Astrocyte of the spinal cord (primary cell): ENCODE data around the gene COG5.
"Not testable (repeated sequence)": the region's sequence is repeated elsewhere in the genome, so short reads cannot be mapped to it uniquely, and the experiment has no call there.

Experiments
- DNase-seq: peaks from one replicate; pipeline ENCODE4 v3.0.0; 2011; ENCODE audit warnings: low read depth, low spot score
- H3K4me3 ChIP-seq: 2 replicates; pipeline ENCODE4 v1.5.1; 2011; ENCODE audit warnings: low read depth, mild to moderate bottlenecking, low read length, moderate library complexity
- in situ Hi-C: cut with HindIII; loops from 2 replicates; pipeline ENCODE4 v1.10.0; 2017; ENCODE audit warnings: low sequenced_read_pairs
- TF ChIP-seq, protein P1 (sequence below): IDR thresholded peaks from 2 replicates; pipeline ENCODE4 v1.5.1; 2012; ENCODE audit warnings: low read depth, mild to moderate bottlenecking, low read length, inconsistent platforms

COG5 gene

DNA sequence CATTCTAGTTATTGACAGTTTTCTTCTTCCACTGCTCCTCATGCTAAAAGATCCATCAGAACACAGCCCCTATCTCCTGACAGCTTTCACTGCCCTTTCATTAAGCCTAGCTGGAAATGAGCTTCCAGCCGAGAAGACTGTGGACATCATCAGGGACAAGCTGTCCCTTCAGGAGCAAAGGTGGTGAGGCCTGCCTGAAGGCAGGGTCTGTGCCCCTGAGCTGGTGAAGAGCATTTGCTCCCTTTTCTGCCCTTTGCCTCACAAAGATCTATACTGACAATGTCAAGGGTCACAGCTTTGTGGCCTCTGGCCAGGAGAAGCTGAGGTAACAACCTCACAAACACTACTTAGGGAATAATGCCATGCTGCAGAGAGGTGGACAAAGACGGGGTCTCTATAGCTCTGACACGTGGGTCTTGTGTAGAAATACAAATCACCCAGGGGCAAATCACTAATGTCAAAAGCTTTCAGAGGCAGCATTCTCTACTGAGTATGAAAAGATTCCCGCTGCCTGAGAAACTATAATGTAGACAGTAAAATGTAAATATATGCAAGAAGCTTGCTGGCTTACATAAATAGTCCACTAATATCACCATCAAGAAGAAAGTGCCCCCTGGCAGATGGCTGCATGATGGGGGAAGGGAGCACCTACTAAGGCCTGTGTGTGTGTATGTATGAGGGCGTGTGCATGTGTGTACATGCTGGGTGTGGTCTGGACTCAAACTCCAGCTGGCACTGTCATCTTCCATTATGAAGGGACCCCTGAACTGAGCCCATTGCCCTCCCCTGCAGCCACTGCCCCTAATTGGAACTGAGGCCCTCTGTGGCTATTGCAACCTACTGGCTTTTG is 339.1 kb downstream of the COG5 start:
- DNase-seq, result no peak
- in situ Hi-C loops, result no loop called here
- H3K4me3 ChIP-seq, result no peak overlapping the region
- TF ChIP-seq, protein P1, sequence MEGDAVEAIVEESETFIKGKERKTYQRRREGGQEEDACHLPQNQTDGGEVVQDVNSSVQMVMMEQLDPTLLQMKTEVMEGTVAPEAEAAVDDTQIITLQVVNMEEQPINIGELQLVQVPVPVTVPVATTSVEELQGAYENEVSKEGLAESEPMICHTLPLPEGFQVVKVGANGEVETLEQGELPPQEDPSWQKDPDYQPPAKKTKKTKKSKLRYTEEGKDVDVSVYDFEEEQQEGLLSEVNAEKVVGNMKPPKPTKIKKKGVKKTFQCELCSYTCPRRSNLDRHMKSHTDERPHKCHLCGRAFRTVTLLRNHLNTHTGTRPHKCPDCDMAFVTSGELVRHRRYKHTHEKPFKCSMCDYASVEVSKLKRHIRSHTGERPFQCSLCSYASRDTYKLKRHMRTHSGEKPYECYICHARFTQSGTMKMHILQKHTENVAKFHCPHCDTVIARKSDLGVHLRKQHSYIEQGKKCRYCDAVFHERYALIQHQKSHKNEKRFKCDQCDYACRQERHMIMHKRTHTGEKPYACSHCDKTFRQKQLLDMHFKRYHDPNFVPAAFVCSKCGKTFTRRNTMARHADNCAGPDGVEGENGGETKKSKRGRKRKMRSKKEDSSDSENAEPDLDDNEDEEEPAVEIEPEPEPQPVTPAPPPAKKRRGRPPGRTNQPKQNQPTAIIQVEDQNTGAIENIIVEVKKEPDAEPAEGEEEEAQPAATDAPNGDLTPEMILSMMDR, result no peak

DNA sequence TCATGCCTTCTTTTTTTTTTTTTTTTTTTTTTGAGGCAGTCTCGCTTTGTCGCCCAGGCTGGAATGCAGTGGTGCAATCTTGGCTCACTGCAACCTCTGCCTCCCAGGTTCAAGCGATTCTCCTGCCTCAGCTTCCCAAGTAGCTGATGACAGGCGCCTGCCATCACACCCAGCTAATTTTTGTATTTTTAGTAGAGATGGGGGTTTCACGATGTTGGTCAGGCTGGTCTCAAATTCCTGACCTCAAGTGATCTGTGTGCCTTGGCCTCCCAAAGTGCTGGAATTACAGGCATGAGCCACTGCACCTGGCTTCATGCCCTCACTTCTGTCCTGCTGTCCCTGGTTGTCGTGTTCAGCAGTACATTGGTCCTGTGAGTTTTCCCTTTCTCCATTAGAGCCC is 342.9 kb downstream of the COG5 start:
- in situ Hi-C loops, H3K4me3 ChIP-seq, DNase-seq: not testable (repeated sequence)

DNA sequence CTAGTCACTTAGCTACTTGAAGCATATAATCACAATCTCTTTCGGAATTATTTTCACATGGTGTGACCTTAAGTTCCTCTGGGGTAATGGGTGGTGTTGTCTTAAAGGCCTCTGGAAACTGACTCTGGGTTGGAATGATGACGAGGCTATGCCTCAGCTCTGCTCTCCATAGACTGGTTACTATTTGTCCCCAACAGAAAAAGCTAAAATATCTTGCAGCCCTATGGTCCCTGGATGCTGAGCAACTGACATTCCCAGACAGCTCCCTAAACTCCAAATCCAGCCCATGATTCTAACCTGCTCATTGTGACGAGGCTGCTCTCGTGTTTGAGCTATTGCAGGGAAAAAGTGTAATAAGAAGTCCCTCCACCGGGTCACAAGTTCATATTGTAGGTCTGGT is 343.4 kb downstream of the COG5 start:
- no peak overlapping the region for H3K4me3 ChIP-seq
- in situ Hi-C loops, result no loop called here
- TF ChIP-seq, protein P1, result no peak

DNA sequence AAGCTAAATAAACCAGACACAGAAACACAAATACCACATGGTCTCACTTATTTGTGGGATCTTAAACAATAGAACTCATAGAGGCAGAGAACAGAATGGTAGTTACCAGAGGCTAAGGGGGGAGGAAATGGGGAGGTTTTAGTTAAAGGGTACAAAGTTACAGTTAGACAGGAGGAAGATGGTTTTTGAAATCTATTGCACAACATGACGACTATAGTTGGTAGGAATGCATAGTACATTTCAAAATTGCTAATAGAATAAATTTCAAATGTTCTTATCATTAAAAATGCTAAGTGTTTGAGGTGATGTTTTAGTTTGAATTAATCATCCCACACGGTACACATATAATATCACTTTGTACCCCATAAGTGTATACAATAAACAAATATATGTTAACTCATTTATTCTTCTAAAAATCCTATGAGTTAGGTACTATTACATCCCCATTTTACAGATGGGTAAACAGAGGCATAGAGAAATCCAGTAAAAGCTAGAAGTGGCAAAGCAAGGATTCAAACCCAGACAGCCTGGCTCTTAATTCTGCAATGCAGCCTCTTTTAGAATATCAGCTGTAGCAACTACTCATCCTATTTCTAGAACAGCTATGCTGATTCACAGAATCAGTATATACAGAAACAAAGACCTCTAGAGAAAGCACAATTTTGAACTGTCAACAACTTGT is 344.0 kb downstream of the COG5 start:
- H3K4me3 ChIP-seq, result no peak overlapping the region
- in situ Hi-C loops, result no loop called here
- TF ChIP-seq, protein P1, result no peak
- DNase-seq, result no peak

More for the DNA sequence above, 343.4 kb downstream of the COG5 start:
- no peak for DNase-seq

DNA sequence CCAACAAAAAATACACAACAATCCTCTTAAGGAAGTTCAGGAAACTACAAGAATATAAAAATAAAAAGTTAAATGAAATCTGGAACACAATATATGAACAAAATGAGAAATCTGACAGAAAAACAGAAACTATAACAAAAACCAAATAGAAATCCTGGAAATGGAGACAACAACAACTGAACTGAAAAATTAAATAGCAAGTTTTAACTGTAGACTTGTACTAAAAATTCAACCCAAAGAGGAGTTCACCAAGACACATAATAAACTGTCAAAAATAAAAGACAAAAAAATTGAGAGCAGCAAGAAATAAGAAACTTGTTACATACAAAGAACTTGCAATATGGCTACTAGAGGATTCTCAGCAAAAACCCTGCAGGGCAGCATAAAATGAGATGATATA is 349.8 kb downstream of the COG5 start:
- no peak for DNase-seq
- in situ Hi-C loops, result no loop called here
- TF ChIP-seq, protein P1, result no peak
- no peak overlapping the region for H3K4me3 ChIP-seq

DNA sequence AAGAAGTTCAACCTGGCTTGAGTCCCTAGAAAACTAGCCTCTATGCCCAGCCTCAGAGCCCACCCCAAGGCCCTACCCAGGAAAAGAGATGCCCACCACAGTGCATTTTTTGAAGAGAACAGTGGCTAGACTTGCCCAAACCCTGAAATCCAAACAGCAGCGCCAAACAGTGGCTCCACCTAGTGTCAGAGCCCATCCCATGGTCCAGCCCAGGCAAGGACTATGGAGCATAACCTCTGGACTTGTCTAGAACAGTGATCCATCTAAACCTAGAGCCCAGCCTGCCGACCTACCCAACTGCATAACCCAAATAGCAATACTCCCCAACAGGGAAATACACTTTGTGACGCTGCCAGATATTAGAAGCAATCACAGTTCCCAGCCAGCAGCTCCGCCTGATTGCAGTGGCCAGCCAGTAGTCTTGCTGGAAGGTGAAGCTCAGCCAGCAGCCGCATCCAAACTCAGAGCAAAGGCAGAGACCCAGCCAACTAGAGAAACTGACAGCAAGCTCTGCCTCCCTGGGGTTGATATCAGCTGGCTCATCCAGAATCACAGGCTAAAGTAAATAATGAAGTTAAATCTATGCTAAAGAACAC is 350.4 kb downstream of the COG5 start:
- TF ChIP-seq, protein P1, result no peak
- in situ Hi-C loops, result no loop called here
- no peak overlapping the region for H3K4me3 ChIP-seq
- DNase-seq, result no peak

DNA sequence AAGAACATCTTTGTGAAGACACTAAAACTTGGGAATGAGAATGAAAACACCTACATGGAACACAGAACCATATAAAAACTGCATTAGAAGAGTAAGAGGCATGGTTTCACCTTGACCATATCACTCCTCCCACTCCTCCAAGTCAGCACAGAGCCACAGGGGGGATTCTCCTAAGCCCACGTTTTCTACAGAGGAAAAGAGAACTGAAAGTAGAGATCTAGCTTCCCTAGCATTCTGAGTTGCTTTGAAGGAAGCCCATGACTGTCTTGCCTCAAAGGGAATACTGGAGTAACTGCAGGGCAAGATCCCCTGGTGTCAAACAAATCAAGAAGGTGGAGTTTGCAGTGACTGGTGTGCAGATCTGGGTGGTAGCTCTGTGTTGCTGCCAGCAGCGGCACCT is 351.0 kb downstream of the COG5 start:
- TF ChIP-seq, protein P1, result no peak
- in situ Hi-C loops, result no loop called here
- H3K4me3 ChIP-seq, result no peak overlapping the region
- no peak for DNase-seq
